GM12878 (cell line): ENCODE measurements around the gene GSTO1.
A peak's percentile ranks its signal among the peaks of the same experiment; 100 is the strongest.

Experiments used
- ATF3 ChIP-seq: IDR thresholded peaks from 2 replicates; pipeline ENCODE4 v1.6.1; 2011; ENCODE audit warnings: low read depth, mild to moderate bottlenecking, low read length, moderate library complexity, borderline replicate concordance; ENCODE audit errors: extremely low read depth
- CHD2 ChIP-seq: IDR thresholded peaks from 2 replicates; pipeline ENCODE4 v1.6.1; 2011; ENCODE audit warnings: low read depth, low read length, improper control_type of control experiment, borderline replicate concordance
- CTCF ChIP-seq, 3 experiments: IDR thresholded peaks in 2 of 3; conservative IDR thresholded peaks in 1 of 3; 2 replicates each; pipeline ENCODE4 v1.5.1; 2011; ENCODE audit warnings: low read depth in 3 of 3, low read length in 3 of 3, mild to moderate bottlenecking in 3 of 3, control low read depth in 2 of 3, moderate library complexity in 2 of 3, inconsistent platforms in 1 of 3, mixed read lengths in 1 of 3; ENCODE audit not compliant: control insufficient read depth in 2 of 3, insufficient read depth in 1 of 3; ENCODE audit errors: extremely low read depth in 1 of 3
- EGR1 ChIP-seq, 2 experiments: IDR thresholded peaks; 1 replicate in 1 of 2; 2 replicates in 1 of 2; pipeline ENCODE4 v1.6.1; 2011 to 2012; ENCODE audit warnings: low read depth in 2 of 2, low read length in 2 of 2, borderline replicate concordance in 1 of 2, mild to moderate bottlenecking in 1 of 2, moderate library complexity in 1 of 2
- MAX ChIP-seq: IDR thresholded peaks from 2 replicates; pipeline ENCODE4 v1.6.1; 2012; ENCODE audit warnings: low read depth, low read length, improper control_type of control experiment
- NR2C2 ChIP-seq: IDR thresholded peaks from 2 replicates; pipeline ENCODE4 v1.6.1; 2011; ENCODE audit warnings: borderline replicate concordance, low read depth; ENCODE audit not compliant: control insufficient read depth, insufficient read length
- NR2F1 ChIP-seq: fragments of 450-650 bp; conservative IDR thresholded peaks from 2 replicates; pipeline ENCODE4 v1.6.1; 2017; ENCODE audit warnings: mild to moderate bottlenecking
- POLR2A ChIP-seq: IDR thresholded peaks from 2 replicates; pipeline ENCODE4 v1.6.1; 2011; ENCODE audit warnings: low read depth, mild to moderate bottlenecking, low read length
- PRDM15 ChIP-seq: fragments of 450-650 bp; formaldehyde crosslinking; IDR thresholded peaks from 2 replicates; pipeline ENCODE4 v1.4.0; 2020; ENCODE audit warnings: mild to moderate bottlenecking, moderate library complexity
- REST ChIP-seq: IDR thresholded peaks from 2 replicates; pipeline ENCODE4 v1.6.1; 2012; ENCODE audit warnings: mild to moderate bottlenecking, low read depth, low read length
- SMC3 ChIP-seq: IDR thresholded peaks from 2 replicates; pipeline ENCODE4 v1.6.1; 2011; ENCODE audit warnings: low read length, improper control_type of control experiment, borderline replicate concordance
- YY1 ChIP-seq: IDR thresholded peaks from 2 replicates; pipeline ENCODE4 v1.6.1; 2011; ENCODE audit warnings: low read depth, mild to moderate bottlenecking, low read length

DNA sequence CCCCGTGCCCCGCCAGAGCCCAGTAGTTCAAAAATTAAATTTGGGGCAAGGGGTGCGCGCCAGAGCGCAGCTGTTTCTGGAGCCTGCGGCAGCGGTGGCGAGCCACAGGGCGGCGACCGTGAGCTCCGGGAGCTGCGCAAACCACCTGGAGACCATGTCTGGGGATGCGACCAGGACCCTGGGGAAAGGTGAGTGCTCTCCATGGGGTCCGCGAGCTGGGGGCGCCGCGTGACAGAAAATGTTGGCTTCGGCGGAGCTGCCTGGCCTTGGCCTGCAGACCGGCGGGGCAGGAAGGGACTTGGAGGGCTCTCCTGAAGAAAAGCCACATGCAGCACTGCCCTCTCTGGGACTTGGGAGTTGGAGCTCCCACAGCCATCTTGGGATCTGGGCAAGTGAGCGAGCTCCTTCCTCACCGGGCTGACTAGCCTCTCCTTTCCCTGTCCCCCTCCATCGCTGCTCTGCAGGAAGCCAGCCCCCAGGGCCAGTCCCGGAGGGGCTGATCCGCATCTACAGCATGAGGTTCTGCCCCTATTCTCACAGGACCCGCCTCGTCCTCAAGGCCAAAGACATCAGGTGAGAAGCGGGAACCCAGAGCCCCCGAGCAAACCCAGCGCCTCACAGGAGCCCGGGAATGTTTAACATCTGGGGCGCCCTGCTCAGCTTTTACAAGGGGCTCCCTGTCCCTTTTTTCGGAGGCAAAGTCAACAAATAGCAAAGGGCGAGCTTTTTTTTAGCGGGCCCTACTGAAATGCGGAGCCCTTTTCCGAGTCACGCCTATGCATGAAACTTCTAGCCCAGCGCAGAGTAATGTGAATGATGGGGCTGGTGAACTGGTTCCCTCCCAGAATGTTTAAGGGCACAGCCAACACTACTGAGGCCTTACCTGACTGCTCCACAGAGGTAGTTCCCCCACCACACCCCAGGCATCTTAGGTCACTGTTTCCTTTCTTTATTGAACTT, 20.4 kb downstream of the GSTO1 start:
- TF ChIP-seq NR2F1 (no peak), CHD2 (no peak), POLR2A (no peak), EGR1 (IDR thresholded peaks at IDR 0.05; ENCODE audit: borderline replicate concordance in 1 of 2, low read depth in 2 of 2, low read length in 2 of 2) (no peak), REST (no peak), PRDM15 (CRISPR knock-in tag) (no peak), CTCF (IDR thresholded peaks at IDR 0.05 in 2 of 3, conservative IDR thresholded peaks at IDR 0.05 in 1 of 3; ENCODE audit: control insufficient read depth in 2 of 3, extremely low read depth in 1 of 3, insufficient read depth in 1 of 3, low read depth in 3 of 3, low read length in 3 of 3) (peak; percentile 69 to 97 (median 86)), YY1 (no peak), NR2C2 (no peak), ATF3 (no peak), MAX (no peak), SMC3 (peak; percentile 31; the same call in 1 of the 2 replicates)
